Endodermal cell (in vitro differentiated cells): ENCODE data around the gene MTFR1L. TPM values are rescaled to one million over a fixed set of nuclear protein-coding genes. Genes with fewer than 3 reads are reported as not detected.

Source experiments
- DNase-seq: peaks from one replicate; pipeline ENCODE4 v3.0.0-alpha.2; 2017
- H3K27ac ChIP-seq: 2 replicates; pipeline ENCODE4 v1.5.1; 2013; ENCODE audit warnings: mild to moderate bottlenecking, low read depth, low read length, moderate library complexity
- H3K27me3 ChIP-seq: 2 replicates; pipeline ENCODE4 v1.6.1; 2013; ENCODE audit warnings: mild to moderate bottlenecking, low read length, moderate library complexity; ENCODE audit not compliant: insufficient read depth, control insufficient read depth, poor library complexity, severe bottlenecking
- H3K36me3 ChIP-seq: 2 replicates; pipeline ENCODE4 v1.7.0; 2013; ENCODE audit warnings: mild to moderate bottlenecking, low read length, moderate library complexity; ENCODE audit not compliant: control insufficient read depth, insufficient read depth
- H3K4me1 ChIP-seq: one replicate; pipeline ENCODE4 v1.7.0; 2013; ENCODE audit warnings: low read length; ENCODE audit not compliant: control insufficient read depth, insufficient read depth
- H3K4me3 ChIP-seq: 2 replicates; pipeline ENCODE4 v1.5.1; 2013; ENCODE audit warnings: mild to moderate bottlenecking, low read length, moderate library complexity
- H3K9ac ChIP-seq: 2 replicates; pipeline ENCODE4 v1.6.1; 2013; ENCODE audit warnings: mild to moderate bottlenecking, low read length, moderate library complexity; ENCODE audit not compliant: poor library complexity, severe bottlenecking; ENCODE audit errors: extremely low read depth
- H3K9me3 ChIP-seq: 2 replicates; pipeline ENCODE4 v1.6.1; 2013; ENCODE audit warnings: mild to moderate bottlenecking, low read length, moderate library complexity; ENCODE audit not compliant: control insufficient read depth
- H3K27ac Mint-ChIP-seq: 2 replicates; pipeline ENCODE4 v1.8.0; 2020; ENCODE audit warnings: mixed read lengths
- H3K27me3 Mint-ChIP-seq: 2 replicates; pipeline ENCODE4 v1.8.0; 2021; ENCODE audit warnings: mild to moderate bottlenecking, mixed read lengths; ENCODE audit not compliant: insufficient read depth
- H3K36me3 Mint-ChIP-seq: 2 replicates; pipeline ENCODE4 v1.8.0; 2020; ENCODE audit warnings: low read depth, mixed read lengths
- H3K4me1 Mint-ChIP-seq: 2 replicates; pipeline ENCODE4 v1.8.0; 2020; ENCODE audit warnings: mixed read lengths
- H3K4me3 Mint-ChIP-seq: 2 replicates; pipeline ENCODE4 v1.8.0; 2020; ENCODE audit warnings: mild to moderate bottlenecking, moderate library complexity, mixed read lengths
- H3K9me3 Mint-ChIP-seq: 2 replicates; pipeline ENCODE4 v1.8.0; 2020; ENCODE audit warnings: mild to moderate bottlenecking, mixed read lengths
- WGBS, 2 experiments: methylation state at CpG; one replicate each; pipeline versions ENCODE4 v1.1.5 to v1.1.7; 2013; ENCODE audit warnings: missing lambda C conversion rate in 2 of 2, mixed read lengths in 1 of 2; ENCODE audit not compliant: insufficient coverage in 1 of 2, insufficient read length in 1 of 2; 5-methylcytosine and 5-hydroxymethylcytosine counted together
- total RNA-seq, 2 donors: library from RNA; stranded (reverse); fragmentation: NEBNext Ultra II Directional in 1 of 2; extraction: Animal tissue kit (Norgen Biotek cat#: 25700) in 1 of 2; gene quantifications; 2 replicates in 1 of 2; 3 replicates in 1 of 2; pipeline ENCODE4 v1.2.1, GENCODE V29; 2021
- TF ChIP-seq, protein P1 (sequence below): fragments of 200-600 bp; sonication (generic); conservative IDR thresholded peaks from 2 replicates; pipeline ENCODE4 v1.5.0; 2021; ENCODE audit warnings: antibody characterized with exemption, mild to moderate bottlenecking

The MTFR1L gene
- total RNA-seq, 2 donors from 2014 or later: 31.6 to 36.2 TPM

DNA sequence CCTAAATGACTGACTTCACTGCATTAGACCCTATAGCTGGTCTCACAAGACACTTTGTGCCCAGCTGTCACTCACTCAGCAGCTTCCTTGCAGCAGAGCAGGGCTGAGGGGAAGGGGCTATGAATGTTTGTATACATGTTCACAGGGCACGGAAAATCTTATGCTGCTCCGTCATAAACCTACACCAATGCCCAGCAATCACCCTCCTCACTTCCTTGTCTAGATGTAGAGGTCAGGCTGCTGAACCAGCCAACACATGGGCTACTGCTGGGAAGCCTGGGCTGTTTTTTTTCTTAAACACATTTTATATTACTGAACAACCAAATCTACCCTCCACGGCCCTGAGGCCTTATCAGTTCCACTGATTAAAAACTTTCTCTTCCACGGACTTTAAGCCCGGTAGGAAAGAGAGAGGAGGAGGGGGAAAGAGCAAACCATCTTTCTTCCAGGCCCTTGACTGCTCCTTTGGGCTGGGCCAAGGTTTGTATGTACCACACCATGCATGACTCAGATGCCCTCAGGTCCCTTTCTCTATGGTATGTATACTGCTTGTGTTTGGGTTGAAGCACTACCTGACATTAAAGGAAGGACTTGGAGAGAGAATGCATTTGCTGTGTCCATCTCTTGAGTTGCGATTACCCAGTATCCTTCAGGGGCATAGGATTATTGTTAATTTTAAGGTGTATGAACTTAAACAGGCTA is 12.7 kb downstream of the MTFR1L start:
- no peak for DNase-seq
- Histone ChIP-seq H3K9me3 (no peaks in the 10 kb centered on the region), H3K9ac (no peak overlapping the region), H3K4me1 (peaks cover 28% of the 10 kb centered on the region), H3K36me3 (peaks cover 75% of the 10 kb centered on the region), H3K4me3 (no peak overlapping the region), H3K27me3 (peaks cover 20% of the 10 kb centered on the region), H3K27ac (no peak overlapping the region)
- H3K4me3 Mint-ChIP-seq: no peak overlapping the region
- H3K36me3 Mint-ChIP-seq: peaks cover 71% of the 10 kb centered on the region
- H3K27ac Mint-ChIP-seq: no peak overlapping the region
- peaks cover 39% of the 10 kb centered on the region for H3K4me1 Mint-ChIP-seq
- WGBS, 2 experiments: 79 to 100% methylated on average over 3 to 6 of the region's 6 CpGs
- TF ChIP-seq, protein P1, sequence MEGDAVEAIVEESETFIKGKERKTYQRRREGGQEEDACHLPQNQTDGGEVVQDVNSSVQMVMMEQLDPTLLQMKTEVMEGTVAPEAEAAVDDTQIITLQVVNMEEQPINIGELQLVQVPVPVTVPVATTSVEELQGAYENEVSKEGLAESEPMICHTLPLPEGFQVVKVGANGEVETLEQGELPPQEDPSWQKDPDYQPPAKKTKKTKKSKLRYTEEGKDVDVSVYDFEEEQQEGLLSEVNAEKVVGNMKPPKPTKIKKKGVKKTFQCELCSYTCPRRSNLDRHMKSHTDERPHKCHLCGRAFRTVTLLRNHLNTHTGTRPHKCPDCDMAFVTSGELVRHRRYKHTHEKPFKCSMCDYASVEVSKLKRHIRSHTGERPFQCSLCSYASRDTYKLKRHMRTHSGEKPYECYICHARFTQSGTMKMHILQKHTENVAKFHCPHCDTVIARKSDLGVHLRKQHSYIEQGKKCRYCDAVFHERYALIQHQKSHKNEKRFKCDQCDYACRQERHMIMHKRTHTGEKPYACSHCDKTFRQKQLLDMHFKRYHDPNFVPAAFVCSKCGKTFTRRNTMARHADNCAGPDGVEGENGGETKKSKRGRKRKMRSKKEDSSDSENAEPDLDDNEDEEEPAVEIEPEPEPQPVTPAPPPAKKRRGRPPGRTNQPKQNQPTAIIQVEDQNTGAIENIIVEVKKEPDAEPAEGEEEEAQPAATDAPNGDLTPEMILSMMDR: no peak
- H3K9me3 Mint-ChIP-seq: no peaks in the 10 kb centered on the region
- H3K27me3 Mint-ChIP-seq: peaks cover 15% of the 10 kb centered on the region

DNA sequence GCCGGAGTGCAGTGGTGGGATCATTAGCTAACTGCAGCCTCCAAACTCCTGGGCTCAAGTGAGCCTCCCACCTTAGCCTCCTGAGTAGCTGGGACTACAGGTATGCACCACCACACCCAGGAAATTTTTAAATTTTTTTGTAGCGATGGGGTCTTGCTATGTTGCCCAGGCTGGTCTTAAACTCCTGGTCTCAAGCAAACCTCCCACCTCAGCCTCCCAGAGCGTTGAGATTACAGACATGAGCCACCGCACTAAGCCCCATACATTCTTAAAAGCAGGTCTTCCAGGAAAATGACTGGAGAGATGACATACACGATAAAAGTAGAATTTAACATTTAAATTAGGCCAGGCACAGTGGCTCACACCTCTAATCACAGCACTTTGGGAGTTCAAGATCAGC is 13.4 kb downstream of the MTFR1L start:
- Mint-ChIP-seq H3K4me1 (peaks cover 41% of the 10 kb centered on the region), H3K27ac (no peak overlapping the region), H3K4me3 (no peak overlapping the region), H3K27me3 (peaks cover 15% of the 10 kb centered on the region), H3K36me3 (peaks cover 64% of the 10 kb centered on the region), H3K9me3 (no peaks in the 10 kb centered on the region)
- H3K9ac ChIP-seq: no peak overlapping the region
- WGBS, 2 experiments: 95 to 100% methylated on average over 3 to 5 of the region's 5 CpGs
- H3K4me1 ChIP-seq: peaks cover 28% of the 10 kb centered on the region
- peaks cover 68% of the 10 kb centered on the region for H3K36me3 ChIP-seq
- H3K9me3 ChIP-seq: no peaks in the 10 kb centered on the region
- DNase-seq: no peak
- TF ChIP-seq, protein P1: no peak
- H3K27me3 ChIP-seq: peaks cover 20% of the 10 kb centered on the region
- H3K4me3 ChIP-seq: no peak overlapping the region
- no peak overlapping the region for H3K27ac ChIP-seq

DNA sequence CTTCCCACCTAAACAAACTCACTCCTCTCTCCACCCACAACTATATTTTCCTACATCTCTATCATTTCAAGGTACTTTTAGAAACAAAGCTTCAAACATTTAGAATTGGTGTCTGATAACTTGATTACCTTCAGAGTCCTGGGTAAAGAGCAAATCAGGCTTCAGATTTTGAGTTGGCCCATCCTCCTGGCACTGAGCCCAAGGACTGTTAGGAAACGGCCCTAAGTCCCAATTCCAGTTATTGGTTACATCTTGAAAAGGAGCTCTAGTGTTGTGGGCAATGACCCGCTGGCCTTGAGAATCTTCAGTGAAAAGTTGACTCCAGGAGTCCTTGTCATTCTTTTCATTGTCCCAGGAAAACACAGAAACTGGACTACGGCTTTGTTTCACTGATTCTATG is 15.1 kb downstream of the MTFR1L start:
- Mint-ChIP-seq H3K27ac (no peak overlapping the region), H3K9me3 (no peaks in the 10 kb centered on the region), H3K27me3 (peaks cover 11% of the 10 kb centered on the region), H3K4me3 (no peak overlapping the region), H3K4me1 (peaks cover 47% of the 10 kb centered on the region), H3K36me3 (peaks cover 54% of the 10 kb centered on the region)
- Histone ChIP-seq H3K9me3 (no peaks in the 10 kb centered on the region), H3K36me3 (peaks cover 53% of the 10 kb centered on the region), H3K27me3 (peaks cover 12% of the 10 kb centered on the region), H3K4me3 (no peak overlapping the region), H3K9ac (no peak overlapping the region), H3K4me1 (peaks cover 28% of the 10 kb centered on the region), H3K27ac (no peak overlapping the region)
- no peak for DNase-seq
- 89 to 93% methylated on average over 3 of the region's 3 CpGs for WGBS, 2 experiments
- TF ChIP-seq, protein P1: no peak
